A673 (cell line): ENCODE data around the gene IFI44.

Experiments used
- EZH2 ChIP-seq: fragments of 200-600 bp; sonication (generic); IDR thresholded peaks from 2 replicates; pipeline ENCODE4 v1.6.1; 2017; ENCODE audit warnings: borderline replicate concordance, low read depth, mild to moderate bottlenecking, mixed read lengths, antibody characterized with exemption, low read length; ENCODE audit not compliant: poor library complexity, severe bottlenecking
- TF ChIP-seq, protein P1 (sequence below): fragments of 300-800, 200-600 bp; sonication (generic); conservative IDR thresholded peaks from 2 replicates; pipeline ENCODE4 v1.5.1; 2017; ENCODE audit warnings: low read depth, mild to moderate bottlenecking, antibody characterized with exemption, low read length, moderate library complexity, mixed read lengths

DNA sequence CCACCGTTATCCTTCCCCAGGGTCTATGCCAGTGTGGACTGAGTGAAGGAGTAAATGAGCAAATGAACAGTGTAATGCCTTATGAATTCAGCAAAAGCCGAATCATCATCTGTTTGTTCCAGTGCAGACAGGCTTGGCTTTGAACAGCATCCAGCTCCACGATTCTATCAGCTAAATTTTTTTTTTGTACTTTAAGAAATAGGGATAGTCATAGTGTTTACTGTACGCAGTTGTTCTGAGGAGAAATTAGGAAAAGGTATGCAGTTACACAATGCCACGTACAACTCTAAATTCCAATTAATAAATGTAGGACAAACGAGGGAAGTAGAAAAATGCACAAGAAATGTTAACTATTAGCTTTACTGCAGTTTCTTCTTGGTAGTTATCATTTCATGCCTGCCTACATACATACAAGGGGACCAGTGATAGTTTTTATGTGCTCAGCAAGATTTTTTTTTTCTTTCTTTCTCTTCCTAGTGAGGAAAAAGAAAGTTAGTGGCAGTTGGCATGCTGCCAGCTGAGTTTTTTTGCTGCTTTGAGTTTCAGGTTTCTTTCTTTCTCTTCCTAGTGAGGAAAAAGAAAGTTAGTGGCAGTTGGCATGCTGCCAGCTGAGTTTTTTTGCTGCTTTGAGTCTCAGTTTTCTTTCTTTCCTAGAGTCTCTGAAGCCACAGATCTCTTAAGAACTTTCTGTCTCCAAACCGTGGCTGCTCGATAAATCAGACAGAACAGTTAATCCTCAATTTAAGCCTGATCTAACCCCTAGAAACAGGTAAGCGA is 29.6 kb upstream of the IFI44 start, which contains the start of gene IFI44L:
- TF ChIP-seq, protein P1, sequence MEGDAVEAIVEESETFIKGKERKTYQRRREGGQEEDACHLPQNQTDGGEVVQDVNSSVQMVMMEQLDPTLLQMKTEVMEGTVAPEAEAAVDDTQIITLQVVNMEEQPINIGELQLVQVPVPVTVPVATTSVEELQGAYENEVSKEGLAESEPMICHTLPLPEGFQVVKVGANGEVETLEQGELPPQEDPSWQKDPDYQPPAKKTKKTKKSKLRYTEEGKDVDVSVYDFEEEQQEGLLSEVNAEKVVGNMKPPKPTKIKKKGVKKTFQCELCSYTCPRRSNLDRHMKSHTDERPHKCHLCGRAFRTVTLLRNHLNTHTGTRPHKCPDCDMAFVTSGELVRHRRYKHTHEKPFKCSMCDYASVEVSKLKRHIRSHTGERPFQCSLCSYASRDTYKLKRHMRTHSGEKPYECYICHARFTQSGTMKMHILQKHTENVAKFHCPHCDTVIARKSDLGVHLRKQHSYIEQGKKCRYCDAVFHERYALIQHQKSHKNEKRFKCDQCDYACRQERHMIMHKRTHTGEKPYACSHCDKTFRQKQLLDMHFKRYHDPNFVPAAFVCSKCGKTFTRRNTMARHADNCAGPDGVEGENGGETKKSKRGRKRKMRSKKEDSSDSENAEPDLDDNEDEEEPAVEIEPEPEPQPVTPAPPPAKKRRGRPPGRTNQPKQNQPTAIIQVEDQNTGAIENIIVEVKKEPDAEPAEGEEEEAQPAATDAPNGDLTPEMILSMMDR, result no peak
- TF ChIP-seq EZH2, result no peak
